Spleen (tissue), 11 donors: ENCODE results near the gene RABGGTA. TPM values are rescaled to one million over a fixed set of nuclear protein-coding genes. Genes with fewer than 3 reads are reported as not detected.
A peak's percentile ranks its signal among the peaks of the same experiment; 100 is the strongest.

Source experiments
- DNase-seq: peaks from one replicate; pipeline ENCODE4 v3.0.0-alpha.2; 2020
- H3K27ac ChIP-seq, 8 donors: fragments of 200-600 bp; sonication (generic) in 7 of 8; 1 replicate in 4 of 8; 2 replicates in 4 of 8; pipeline versions ENCODE4 v1.5.0 to v1.8.0; 2016 to 2021; ENCODE audit warnings: inconsistent platforms in 4 of 8, mild to moderate bottlenecking in 4 of 8, moderate library complexity in 1 of 8
- H3K27me3 ChIP-seq, 7 donors: fragments of 200-600 bp; sonication (generic) in 6 of 7; replicated peaks in 1 of 7; 1 replicate in 4 of 7; 2 replicates in 3 of 7; pipeline versions ENCODE4 v1.5.0 to v1.8.0; 2016 to 2021; ENCODE audit warnings: inconsistent platforms in 3 of 7, mild to moderate bottlenecking in 1 of 7
- H3K36me3 ChIP-seq, 6 donors: fragments of 200-600 bp; sonication (generic) in 5 of 6; 1 replicate in 4 of 6; 2 replicates in 2 of 6; pipeline versions ENCODE4 v1.5.0 to v1.8.0; 2016 to 2021; ENCODE audit warnings: inconsistent platforms in 2 of 6
- H3K4me1 ChIP-seq, 6 donors: fragments of 200-600 bp; sonication (generic) in 5 of 6; 1 replicate in 3 of 6; 2 replicates in 3 of 6; pipeline versions ENCODE4 v1.5.0 to v1.8.0; 2016 to 2021; ENCODE audit warnings: inconsistent platforms in 3 of 6
- H3K4me3 ChIP-seq, 8 donors: fragments of 200-600 bp; sonication (generic) in 7 of 8; 1 replicate in 4 of 8; 2 replicates in 4 of 8; pipeline versions ENCODE4 v1.5.0 to v1.8.0; 2016 to 2021; ENCODE audit warnings: inconsistent platforms in 4 of 8, mild to moderate bottlenecking in 4 of 8, moderate library complexity in 2 of 8
- H3K9me3 ChIP-seq, 8 donors: fragments of 200-600 bp; sonication (generic) in 7 of 8; 1 replicate in 4 of 8; 2 replicates in 4 of 8; pipeline versions ENCODE4 v1.5.0 to v1.8.0; 2016 to 2021; ENCODE audit warnings: inconsistent platforms in 4 of 8
- POLR2A ChIP-seq, 3 donors: fragments of 450-650 bp; IDR thresholded peaks; one replicate each; pipeline ENCODE4 v1.5.1; 2017; ENCODE audit warnings: antibody characterized with exemption in 3 of 3, mild to moderate bottlenecking in 1 of 3
- POLR2AphosphoS5 ChIP-seq, 3 donors: sonication (generic); formaldehyde crosslinking; IDR thresholded peaks; one replicate each; pipeline ENCODE4 v1.5.1; 2017; ENCODE audit warnings: antibody characterized with exemption in 3 of 3
- WGBS, 5 donors: extraction: QIAGEN DNeasy Blood & Tissue Kit in 3 of 5; methylation state at CpG; one replicate each; pipeline versions ENCODE4 v1.1.5 to v1.1.7; 2013 to 2018; 5-methylcytosine and 5-hydroxymethylcytosine counted together
- intact Hi-C: fragments of 100-400 bp; cut with DNase I; formaldehyde crosslinking; loops from one replicate; pipeline ENCODE4 v1.15.0; 2023; ENCODE audit warnings: low total_unique reads
- polyA plus RNA-seq, 3 donors: library from polyadenylated mRNA; stranded (reverse); fragments of 200-250 nt; gene quantifications; one replicate each; pipeline ENCODE4 v1.2.1, GENCODE V29; 2013
- total RNA-seq, 7 donors: library from RNA; depleted of rRNA in 3 of 7; stranded (reverse); fragments of >200 nt in 3 of 7; fragmentation: NEBNext Ultra II Directional in 4 of 7; extraction: Animal tissue kit (Norgen Biotek cat#: 25700) in 4 of 7; gene quantifications; one replicate each; pipeline versions ENCODE4 v1.1.0 to v1.2.1, GENCODE V29; 2016 to 2021
- TF ChIP-seq, protein P1 (sequence below), 11 experiments: fragments of 200-600 bp in 7 of 11; fragments of 450-650 bp in 4 of 11; sonication (generic) in 4 of 11; IDR thresholded peaks in 8 of 11; conservative IDR thresholded peaks in 3 of 11; 1 replicate in 7 of 11; 2 replicates in 4 of 11; pipeline versions ENCODE4 v1.4.0 to v1.8.0; 2016 to 2021; ENCODE audit warnings: antibody characterized with exemption in 11 of 11, inconsistent platforms in 4 of 11, mild to moderate bottlenecking in 1 of 11
- donor health status: healthy with polysubstance abuse.
- donor health status: DM: no; HTN: no; CAD: no; lungs with moderate emphysema.
- donor health status: DM: no; HTN: no; CAD: no.
- donor health status: Bipolar disorder and iron deficiency.
- donor health status: healthy.
- donor health status: DM: no; HTN: no; CAD: no.
- donor health status: DM: yes; HTN: yes; CAD: no.

The RABGGTA gene
- total and polyA plus RNA-seq, 10 donors: 22.5 to 63.0 (median 47.0) TPM

DNA sequence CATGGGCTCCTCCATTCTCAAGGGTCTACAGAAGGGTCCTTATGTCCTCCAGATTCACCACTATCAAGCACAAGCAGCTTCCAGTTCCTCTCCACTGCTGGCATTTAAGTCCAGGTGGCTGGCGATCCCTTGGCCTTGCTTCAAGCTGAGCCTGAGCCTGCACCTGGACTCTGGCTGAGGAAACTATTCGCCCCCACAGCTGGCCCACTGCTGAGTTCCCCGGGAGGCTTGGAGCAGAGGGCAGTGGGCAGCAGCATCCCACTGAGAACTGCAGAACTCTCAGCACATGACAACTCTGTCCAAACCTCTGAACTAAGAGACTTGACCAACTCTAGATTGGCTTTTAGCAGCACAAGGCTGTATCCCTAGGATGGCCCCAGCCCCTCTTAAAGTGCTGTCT lies 11.3 kb upstream of the RABGGTA start:
- H3K27me3 ChIP-seq: no peaks in the 10 kb centered on the region
- WGBS, 5 donors: 80 to 89% (median 86%) methylated on average over 1 to 3 of the region's 3 CpGs
- H3K9me3 ChIP-seq: no peaks in the 10 kb centered on the region
- peak overlapping the region in 2 of 8 donors; percentile 64 to 68 for H3K27ac ChIP-seq
- peak; percentile 59 for DNase-seq
- TF ChIP-seq POLR2A (IDR thresholded peaks at IDR 0.05): no peak
- TF ChIP-seq, protein P1, sequence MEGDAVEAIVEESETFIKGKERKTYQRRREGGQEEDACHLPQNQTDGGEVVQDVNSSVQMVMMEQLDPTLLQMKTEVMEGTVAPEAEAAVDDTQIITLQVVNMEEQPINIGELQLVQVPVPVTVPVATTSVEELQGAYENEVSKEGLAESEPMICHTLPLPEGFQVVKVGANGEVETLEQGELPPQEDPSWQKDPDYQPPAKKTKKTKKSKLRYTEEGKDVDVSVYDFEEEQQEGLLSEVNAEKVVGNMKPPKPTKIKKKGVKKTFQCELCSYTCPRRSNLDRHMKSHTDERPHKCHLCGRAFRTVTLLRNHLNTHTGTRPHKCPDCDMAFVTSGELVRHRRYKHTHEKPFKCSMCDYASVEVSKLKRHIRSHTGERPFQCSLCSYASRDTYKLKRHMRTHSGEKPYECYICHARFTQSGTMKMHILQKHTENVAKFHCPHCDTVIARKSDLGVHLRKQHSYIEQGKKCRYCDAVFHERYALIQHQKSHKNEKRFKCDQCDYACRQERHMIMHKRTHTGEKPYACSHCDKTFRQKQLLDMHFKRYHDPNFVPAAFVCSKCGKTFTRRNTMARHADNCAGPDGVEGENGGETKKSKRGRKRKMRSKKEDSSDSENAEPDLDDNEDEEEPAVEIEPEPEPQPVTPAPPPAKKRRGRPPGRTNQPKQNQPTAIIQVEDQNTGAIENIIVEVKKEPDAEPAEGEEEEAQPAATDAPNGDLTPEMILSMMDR (IDR thresholded peaks at IDR 0.05 in 8 of 11, conservative IDR thresholded peaks at IDR 0.05 in 3 of 11): no peak
- TF ChIP-seq POLR2AphosphoS5 (IDR thresholded peaks at IDR 0.05): no peak
- no peaks in the 10 kb centered on the region for H3K36me3 ChIP-seq
- peaks cover 7 to 58% (median 42%) of the 10 kb centered on the region in 6 donors for H3K4me1 ChIP-seq
- intact Hi-C loops: no loop called here
- no peak overlapping the region for H3K4me3 ChIP-seq

DNA sequence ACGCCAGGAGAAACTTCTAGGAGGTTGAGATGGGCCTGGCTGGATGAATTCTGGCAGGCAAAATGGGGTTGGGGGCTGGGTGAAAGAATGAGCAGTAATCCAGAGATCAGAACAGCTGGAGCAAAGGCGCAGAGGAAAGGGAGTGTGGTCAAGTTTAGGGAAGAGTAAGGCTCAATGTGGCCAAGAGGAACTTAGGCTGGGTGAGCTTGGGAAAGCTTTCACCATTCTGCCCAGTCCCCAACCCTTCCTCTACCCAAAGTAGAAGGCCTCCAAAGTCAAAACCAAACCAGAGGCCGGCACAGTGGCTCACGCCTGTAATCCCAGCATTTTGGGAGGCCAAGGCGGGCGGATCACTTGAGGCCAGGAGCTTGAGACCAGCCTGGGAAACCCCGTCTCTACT lies 10.2 kb upstream of the RABGGTA start:
- Histone ChIP-seq H3K4me3 (no peak overlapping the region), H3K9me3 (no peaks in the 10 kb centered on the region), H3K27me3 (no peaks in the 10 kb centered on the region), H3K27ac (peak overlapping the region in 5 of 8 donors; percentile 27 to 68 (median 54)), H3K4me1 (peaks cover 14 to 69% (median 53%) of the 10 kb centered on the region in 6 donors), H3K36me3 (no peaks in the 10 kb centered on the region)
- no peak for DNase-seq
- intact Hi-C loops: no loop called here
- WGBS, 5 donors: 78 to 95% (median 87%) methylated on average over 7 of the region's 7 CpGs
- TF ChIP-seq, protein P1 (IDR thresholded peaks at IDR 0.05 in 8 of 11, conservative IDR thresholded peaks at IDR 0.05 in 3 of 11): no peak
- no peak for TF ChIP-seq POLR2AphosphoS5 (IDR thresholded peaks at IDR 0.05)
- TF ChIP-seq POLR2A (IDR thresholded peaks at IDR 0.05): no peak

DNA sequence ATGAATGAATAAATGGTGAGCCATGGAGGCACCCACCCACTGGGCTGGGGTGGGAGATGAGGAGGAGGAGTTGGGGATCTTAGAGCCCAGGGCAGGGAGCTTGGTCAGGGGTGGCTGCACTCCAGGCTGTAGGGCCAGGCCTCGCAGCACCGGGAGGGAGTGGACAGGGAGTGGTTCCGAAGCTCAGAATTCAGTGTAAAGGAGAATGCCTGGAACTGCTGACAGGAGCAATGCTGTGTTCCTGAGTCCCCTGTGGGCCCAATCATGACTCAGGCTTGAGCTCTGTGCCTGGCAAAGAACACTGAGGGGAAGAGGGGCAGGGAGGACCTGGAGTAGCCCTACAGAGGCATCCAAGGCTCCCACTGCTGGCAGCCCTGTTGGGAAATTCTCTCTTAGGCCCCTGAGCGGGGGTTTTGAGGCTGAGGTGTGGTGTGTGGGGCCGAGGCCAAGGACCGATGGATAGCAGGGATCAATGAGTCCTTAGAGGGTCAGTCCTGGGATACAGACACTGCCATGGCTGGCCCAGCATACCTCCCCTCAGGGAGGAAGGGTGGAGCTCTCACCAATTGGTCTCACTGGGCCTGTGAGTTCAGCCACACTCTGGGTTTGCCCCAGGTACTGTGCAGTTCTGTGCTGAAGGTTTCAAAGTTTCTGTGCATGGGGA lies 9.5 kb upstream of the RABGGTA start:
- Histone ChIP-seq H3K4me3 (no peak overlapping the region), H3K27me3 (no peaks in the 10 kb centered on the region), H3K27ac (peak overlapping the region in 2 of 8 donors; percentile 68 to 87), H3K4me1 (peaks cover 14 to 76% (median 57%) of the 10 kb centered on the region in 6 donors), H3K36me3 (no peaks in the 10 kb centered on the region), H3K9me3 (no peaks in the 10 kb centered on the region)
- no peak for DNase-seq
- intact Hi-C loops: no loop called here
- 93 to 98% (median 94%) methylated on average over 6 of the region's 6 CpGs for WGBS, 5 donors
- TF ChIP-seq POLR2A (IDR thresholded peaks at IDR 0.05): no peak

DNA sequence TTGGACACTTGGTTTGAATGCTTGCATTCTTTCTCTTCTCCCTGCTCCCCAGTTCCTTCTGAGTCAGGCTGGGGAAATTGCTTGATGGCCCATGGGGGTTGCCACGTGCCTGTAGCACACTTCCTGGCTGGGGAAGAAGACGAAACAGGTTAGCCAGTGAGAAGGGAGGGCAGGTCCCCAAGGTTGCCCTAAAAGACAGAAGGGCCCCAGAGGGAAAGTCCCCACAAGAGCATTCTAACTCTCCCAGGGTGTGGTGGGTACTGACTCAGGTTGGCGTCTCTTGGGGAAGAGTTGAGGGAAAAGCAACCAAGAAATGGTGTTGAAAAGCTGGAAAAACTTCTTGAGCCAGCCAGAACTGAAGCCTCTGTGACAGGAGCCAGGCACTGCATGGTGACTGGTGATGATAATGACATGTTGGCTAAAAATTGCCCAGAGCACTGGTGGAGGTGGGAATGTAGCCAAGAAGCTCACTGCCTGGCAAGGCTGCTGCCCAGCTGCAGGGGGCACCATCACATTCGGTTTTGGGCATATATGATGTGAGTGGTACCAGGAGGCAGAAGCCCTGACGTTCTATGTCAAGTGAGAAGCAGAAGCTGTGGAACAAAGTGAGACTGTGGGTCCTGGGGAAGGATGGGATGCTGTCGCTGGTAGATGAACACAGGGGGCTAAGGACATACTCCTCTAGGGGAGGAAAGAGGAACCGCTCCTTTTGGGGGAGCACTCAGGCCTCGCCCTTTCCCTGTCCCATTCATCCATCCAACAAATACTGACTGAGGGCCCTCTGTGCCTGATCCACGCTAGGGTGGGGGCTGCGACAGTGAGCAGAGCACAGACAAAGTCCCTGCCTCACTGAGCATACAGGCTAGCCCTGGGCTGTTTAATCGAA lies 8.1 kb upstream of the RABGGTA start:
- no peaks in the 10 kb centered on the region for H3K27me3 ChIP-seq
- H3K36me3 ChIP-seq: no peaks in the 10 kb centered on the region
- peak; percentile 83 for DNase-seq
- H3K4me3 ChIP-seq: peak overlapping the region in 1 of 8 donors; percentile 46
- H3K9me3 ChIP-seq: no peaks in the 10 kb centered on the region
- TF ChIP-seq POLR2AphosphoS5 (IDR thresholded peaks at IDR 0.05): peak in 2 of 3 donors; percentile 30 to 31
- no peak for TF ChIP-seq POLR2A (IDR thresholded peaks at IDR 0.05)
- TF ChIP-seq, protein P1 (IDR thresholded peaks at IDR 0.05 in 8 of 11, conservative IDR thresholded peaks at IDR 0.05 in 3 of 11): peak in 7 of 11 experiments; percentile 18 to 52 (median 43)
- H3K27ac ChIP-seq: peak overlapping the region in 7 of 8 donors; percentile 37 to 100 (median 84)
- H3K4me1 ChIP-seq: peaks cover 14 to 90% (median 67%) of the 10 kb centered on the region in 6 donors
- 52 to 68% (median 56%) methylated on average over 11 of the region's 11 CpGs for WGBS, 5 donors
- intact Hi-C loops: no loop called here
